GM18505 (cell line): Measurements from ENCODE around the gene CYFIP2.
"Not testable (repeated sequence)": the region's sequence is repeated elsewhere in the genome, so short reads cannot be mapped to it uniquely, and the experiment has no call there.

Experiments used
- ATAC-seq: cut with Tn5 transposase; IDR thresholded peaks from one replicate; pipeline ENCODE4 v1.9.1; 2021; ENCODE audit not compliant: unreplicated experiment
- POLR2A ChIP-seq: IDR thresholded peaks from 4 replicates; pipeline ENCODE4 v1.6.1; 2011; ENCODE audit warnings: borderline replicate concordance; ENCODE audit not compliant: insufficient read depth, insufficient read length; ENCODE audit errors: extremely low read depth

CYFIP2 gene

DNA sequence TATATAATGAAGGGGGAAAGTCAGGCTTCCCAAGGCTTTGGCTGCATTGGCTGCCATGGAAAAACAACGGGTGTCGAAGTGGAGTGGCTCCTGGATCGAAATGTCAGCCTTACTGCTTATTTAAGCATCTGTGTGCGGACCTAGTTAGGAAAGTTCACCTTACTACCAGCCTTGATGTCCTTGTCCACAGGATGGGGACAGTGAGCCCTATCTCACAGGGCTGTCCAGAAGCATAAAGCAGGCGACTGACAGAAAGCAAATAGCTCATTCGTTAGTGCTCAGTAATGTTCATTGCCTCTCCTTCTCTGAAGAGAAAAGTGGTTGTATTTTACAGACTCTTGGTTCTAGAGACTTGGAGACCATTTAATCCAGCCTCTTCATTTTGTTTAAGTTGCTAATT, 112.6 kb downstream of the CYFIP2 start:
- no peak for ATAC-seq
- TF ChIP-seq POLR2A = no peak

DNA sequence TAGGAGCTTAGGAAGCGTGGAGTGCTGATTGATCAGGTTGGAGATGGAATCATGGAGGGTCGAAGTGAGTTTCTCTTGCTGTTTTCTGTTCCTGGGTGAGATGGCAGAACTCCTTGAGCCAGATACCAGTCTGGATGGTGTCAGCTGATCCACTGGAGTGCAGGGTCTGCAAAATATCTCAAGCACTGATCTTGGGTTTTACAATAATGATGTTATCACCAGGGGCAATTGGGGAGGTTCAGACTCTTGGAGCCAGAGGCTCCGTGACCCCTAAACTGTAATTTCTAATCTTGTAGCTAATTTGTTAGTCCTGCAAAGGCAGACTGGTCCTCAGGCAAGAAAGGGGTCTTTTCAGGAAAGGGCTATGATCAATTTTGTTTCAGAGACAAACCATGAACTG, 114.1 kb downstream of the CYFIP2 start:
- no peak for TF ChIP-seq POLR2A
- ATAC-seq = no peak

DNA sequence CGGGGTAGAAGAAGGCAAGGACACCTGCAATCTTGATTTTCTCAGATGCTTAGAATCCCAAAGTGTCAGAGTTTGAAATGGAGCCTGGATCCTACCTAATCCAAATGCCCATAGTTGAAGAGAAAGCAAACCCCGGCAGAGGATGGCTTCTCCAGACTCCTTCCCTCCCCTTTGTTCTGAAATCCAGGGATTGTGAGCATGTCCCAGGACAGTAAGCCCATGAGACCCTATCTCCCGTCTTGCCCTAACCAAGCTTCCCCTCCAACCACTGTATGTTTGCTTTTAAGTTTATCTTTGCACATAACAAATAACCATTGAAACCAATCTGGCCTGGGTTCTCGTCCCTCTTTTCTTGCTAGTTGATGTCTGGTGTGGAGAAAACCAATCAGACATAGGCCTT, 115.8 kb downstream of the CYFIP2 start:
- no peak for TF ChIP-seq POLR2A
- ATAC-seq = no peak

DNA sequence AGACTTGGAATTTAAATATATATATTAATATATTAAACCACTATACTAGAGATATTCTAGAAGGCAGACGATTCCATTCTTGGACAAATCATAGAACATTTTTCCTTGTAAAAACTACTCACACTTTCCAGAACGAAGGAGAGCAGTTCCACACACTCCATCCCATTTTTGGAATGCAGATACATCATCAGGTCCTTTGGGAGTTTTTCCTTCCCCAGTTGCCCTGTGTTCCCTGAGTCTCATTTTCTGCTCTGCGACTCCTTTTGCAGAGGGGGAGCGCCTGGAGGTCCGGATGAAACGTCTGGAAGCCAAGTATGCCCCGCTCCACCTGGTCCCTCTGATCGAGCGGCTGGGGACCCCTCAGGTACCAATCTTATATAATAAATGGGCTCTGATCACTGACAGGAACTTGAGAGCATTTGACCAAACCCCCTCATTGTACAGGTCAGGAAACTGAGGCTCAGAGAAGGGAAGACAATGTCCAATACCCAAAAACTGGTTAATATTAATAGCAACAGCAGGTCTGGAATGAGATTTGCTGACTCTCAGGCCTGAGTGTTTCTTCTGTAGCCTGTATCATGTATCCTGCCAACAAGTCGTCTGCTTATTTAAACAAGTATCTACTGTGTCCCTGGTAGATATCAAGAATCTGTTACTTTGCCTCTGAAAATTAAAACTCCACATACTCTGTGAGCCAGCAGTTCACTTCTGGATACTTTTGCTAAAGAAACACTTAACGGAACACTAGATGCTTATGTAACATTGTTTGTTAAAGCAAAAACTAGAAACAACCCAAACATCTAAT, 117.3 kb downstream of the CYFIP2 start:
- TF ChIP-seq POLR2A = no peak
- ATAC-seq = no peak

DNA sequence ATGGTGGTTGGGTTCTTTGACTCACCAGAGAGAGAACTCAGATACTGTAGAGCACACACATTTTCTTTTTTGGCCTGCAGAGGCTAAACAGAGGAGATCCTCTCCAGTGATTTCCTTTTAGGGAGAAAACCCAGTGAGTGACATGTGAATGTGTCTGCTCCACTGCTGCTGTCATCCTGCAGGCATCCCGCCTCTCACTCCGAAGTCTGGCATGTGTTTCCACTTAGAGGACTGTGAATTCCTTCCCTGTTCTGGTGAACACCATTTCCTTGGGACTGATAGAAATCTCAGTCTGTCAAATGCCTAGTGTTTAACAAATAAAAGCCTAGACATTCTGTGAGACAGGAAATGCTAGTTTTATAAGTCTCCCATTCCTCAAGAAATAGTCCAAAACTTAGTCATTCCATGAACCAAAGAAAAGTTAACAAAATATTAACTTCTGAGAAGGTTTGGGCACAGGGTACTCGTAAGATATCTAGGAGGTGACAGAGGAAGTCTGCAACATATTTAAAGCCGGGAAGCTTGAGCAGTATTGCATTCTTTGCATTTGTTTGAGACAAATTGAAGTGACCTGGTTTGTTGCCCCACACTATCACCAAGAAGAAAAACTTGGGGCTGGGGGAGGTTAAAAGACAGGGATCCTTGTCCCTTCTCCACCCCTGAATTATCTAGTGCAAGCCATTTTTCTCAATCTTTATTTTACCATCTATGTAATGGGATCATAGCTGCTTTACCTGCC, 119.2 kb downstream of the CYFIP2 start:
- no peak for ATAC-seq
- TF ChIP-seq POLR2A = no peak

DNA sequence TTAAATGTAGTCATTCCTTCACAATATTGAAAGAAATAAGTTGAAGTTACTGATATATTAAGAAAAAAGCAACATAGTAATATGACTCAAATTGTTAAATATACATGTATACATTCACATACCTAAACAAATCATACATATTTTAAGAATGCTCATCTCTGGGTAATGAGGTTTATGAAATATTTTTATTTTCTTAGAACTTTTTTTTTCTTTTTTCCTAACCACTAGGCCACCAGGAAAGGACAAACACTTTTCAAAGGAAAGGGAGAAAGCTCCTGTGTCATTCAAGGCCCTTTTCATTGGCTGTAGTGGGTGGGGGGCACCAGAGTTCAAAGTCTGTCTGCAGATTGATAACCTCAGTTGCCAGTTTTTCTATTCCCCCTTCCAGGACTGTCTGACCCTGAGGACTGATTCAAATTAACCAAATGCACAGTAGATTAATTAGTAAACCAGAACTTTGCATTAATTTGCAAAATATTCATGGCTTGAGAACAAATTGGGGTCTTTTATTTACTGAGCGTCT, 121.2 kb downstream of the CYFIP2 start:
- no peak for ATAC-seq
- TF ChIP-seq POLR2A = no peak

DNA sequence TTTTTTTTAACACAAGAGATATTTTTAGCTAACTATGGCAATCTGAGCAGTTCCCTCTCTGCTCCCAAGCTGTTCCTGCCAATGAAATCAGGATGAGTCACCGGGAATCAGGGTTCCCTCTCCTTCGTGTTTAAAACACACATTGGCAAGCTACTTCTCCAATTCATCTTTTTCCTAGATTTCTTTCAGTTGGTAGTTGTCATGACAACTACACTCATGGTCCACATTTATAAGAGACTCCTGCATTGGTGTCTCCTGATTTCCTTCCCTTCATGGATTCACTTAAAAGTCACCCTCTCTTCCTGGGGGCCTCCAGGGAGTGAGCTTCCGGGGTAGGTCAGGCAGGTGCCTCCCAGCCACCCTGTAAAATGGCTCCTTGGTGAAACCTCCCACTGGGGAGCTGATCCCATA, 121.8 kb downstream of the CYFIP2 start:
- ATAC-seq = no peak

DNA sequence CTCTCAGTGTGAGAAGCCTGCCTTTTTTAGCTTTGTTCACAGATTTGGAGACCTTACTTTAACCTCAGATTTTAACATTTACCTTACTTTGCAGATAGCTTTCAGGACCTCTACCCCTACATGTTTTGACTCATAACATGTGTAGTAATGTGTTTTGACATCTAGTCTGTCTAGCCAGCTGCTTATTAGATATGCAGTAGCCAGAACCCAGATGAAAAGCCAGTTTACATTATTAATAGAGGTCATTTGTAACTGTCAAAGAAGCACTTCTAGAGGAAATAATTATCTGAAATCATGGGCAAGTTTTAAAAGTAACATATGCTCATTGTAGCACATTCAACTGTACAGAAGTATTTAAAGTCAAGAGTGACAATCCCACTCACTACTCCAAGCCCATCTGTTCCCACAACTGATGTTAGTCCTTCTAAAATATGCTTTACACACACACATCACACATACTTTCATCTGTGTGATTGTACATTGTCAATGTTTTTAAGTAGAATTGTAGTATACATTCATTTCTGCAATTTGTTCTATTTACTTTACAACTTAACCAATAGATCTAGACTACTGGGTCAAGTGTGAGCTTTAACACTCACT, 122.3 kb downstream of the CYFIP2 start:
- no peak for ATAC-seq

More for the DNA sequence above, 121.8 kb downstream of the CYFIP2 start:
- no peak for TF ChIP-seq POLR2A

DNA sequence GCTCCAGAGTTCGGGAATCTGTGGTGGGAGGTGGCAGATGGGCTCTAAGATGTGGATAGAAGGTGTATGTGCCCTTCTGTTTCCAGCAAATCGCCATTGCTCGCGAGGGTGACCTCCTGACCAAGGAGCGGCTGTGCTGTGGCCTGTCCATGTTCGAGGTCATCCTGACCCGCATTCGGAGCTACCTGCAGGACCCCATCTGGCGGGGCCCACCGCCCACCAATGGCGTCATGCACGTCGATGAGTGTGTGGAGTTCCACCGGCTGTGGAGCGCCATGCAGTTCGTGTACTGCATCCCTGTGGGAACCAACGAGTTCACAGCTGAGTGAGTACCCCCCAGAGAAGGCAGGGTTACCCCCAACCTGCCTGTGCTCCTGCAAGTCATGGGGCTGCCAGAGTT, 123.2 kb downstream of the CYFIP2 start:
- ATAC-seq = no peak

More for the DNA sequence above, 122.3 kb downstream of the CYFIP2 start:
- no peak for TF ChIP-seq POLR2A

DNA sequence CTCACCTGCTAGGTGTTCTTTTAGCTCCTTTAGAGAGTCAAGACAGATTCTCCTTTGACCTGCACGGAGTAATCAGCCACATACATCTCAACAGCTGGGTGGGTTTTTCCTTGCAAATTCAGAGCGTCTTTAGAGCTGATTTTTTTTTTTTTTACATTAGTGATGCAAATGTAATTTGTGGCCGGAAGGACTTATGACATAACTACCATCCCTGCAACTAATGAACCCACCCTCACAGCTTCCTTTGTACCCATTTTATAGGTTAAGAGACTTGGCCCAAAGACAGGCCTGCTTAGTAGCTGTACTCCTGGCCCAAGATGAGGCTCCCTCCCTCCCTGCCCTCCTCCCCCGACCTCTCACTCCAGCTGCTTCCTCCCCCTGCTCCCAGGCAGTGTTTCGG, 124.2 kb downstream of the CYFIP2 start:
- TF ChIP-seq POLR2A = no peak
- no peak for ATAC-seq

More for the DNA sequence above, 123.2 kb downstream of the CYFIP2 start:
- no peak for TF ChIP-seq POLR2A

DNA sequence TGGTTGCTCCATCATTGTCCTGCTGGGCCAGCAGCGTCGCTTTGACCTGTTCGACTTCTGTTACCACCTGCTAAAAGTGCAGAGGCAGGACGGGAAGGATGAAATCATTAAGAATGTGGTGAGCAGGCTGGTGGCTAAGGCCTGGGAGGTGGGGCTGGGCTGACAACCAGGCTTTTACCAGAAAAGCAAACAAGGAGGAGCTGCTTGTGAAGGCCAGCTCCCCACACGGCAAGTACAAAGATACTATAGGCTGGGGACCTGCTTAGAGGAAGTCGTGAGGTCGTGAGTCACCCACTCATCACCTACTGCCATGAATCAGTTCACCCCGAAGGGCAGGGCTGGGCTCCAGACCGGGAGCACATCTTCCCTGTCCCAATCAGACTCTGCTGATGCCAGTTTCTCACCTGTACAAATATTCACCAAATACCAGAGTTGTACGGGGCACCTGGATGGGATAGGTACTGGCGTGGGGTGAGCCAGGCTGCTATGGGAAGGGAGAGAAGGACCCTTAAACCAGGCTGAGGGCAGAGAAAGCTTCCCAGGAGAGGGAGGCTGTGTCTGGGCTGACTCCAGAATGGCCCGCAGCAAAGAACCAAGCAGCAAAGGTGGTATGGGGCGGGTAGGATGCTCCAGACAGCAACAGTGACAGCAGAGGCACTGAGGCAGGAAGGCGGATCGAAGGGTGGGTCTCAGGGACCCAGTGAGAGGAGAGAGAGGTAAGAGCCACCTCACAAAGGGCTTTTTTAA, 124.8 kb downstream of the CYFIP2 start:
- ATAC-seq = no peak
- TF ChIP-seq POLR2A = no peak

DNA sequence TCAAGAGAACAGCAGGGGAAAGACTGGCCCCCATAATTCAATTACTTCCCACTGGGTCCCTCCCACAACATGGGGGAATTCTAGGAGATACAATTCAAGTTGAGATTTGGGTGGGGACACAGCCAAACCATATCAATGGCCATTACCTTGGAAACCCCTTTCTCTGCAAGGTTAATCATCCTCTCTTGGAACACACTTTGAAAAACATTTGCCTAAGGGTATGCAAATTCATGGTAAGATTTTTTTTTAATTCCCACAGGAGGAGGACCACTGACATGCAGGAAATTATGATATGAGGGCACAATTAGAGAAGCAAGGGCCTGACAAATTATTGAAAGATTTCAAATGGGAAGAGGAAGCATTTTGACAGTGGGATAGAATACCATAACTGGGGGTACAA, 132.4 kb downstream of the CYFIP2 start:
- ATAC-seq = no peak
- TF ChIP-seq POLR2A = no peak

DNA sequence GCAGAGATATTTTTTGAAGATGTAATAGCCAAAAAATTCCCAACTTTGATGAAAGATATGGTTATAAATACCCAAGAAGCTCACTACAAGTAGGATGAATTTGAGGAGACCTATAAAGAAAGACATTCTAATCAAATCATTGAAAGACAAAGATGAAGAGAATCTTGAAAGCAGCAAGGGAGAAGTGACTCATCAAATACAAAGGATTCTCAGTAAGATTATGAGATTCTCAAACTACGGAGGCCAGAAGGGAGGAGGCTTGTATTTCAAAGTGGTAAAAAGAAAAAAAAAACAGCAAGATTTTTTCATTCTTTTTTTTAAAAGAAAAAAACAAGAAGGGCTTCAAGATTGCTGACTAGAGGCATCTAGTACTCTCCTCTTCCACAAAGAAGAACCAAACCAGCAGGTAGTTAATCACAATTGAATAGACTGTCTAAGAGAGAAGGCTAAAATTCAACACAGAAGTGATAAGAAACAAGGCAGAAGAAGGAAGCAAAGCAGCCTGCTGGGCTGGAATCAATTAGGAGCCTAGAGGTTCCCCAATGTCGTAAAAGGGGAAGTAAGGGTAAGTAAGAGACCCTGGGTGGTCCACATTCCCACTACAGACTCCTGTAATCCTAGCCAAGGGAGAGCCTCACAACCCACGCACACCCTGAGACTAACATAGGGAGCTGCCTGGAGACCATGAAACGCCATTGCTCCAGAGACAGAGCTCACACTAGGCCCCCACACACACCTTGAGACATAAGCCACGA, 135.0 kb downstream of the CYFIP2 start:
- TF ChIP-seq POLR2A = no peak
- ATAC-seq = no peak

DNA sequence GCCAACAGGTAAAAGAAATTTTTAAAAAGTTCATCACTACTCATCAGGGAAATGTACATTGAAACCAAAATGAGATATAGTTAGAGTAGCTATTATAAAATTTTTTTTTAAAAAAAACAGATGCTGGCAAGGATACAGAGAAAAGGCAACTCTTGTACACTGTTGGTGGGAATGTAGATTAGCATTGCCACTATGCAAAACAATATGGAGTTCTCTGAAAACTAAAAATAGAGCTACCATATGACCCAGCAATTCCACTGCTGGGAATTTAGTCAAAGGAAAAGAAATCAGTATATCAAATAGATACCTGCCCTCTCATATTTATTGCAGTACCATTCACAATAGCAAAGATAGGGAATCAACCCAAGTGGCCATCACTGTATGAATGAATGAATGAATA, 149.9 kb downstream of the CYFIP2 start:
- TF ChIP-seq POLR2A = no peak
- no peak for ATAC-seq

DNA sequence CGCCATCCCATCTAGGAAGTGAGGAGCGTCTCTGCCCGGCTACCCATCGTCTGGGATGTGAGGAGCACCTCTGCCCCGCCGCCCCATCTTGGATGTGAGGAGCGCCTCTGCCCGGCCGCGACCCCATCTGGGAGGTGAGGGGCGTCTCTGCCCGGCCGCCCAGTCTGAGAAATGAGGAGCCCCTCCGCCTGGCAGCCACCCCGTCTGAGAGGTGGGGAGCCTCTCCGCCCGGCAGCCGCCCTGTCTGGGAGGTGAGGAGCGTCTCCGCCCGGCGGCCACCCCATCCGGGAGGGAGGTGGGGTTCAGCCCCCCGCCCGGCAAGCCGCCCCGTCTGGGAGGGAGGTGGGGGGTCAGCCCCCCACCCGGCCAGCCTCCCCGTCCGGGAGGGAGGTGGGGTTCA, 153.6 kb downstream of the CYFIP2 start:
- not testable (repeated sequence) for ATAC-seq

DNA sequence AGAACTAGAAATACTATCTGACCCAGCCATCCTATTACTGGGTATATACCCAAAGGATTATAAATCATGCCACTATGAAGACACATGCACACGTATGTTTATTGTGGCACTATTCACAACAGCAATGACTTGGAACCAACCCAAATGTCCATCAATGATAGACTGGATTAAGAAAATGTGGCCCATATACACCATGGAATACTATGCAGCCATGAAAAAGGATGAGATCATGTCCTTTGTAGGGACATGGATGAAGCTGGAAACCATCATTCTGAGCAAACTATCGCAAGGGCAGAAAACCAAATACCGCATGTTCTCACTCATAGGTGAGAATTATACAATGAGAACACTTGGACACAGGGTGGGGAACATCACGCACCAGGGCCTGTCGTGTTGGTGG, 164.0 kb downstream of the CYFIP2 start:
- not testable (repeated sequence) for ATAC-seq
